ENCODE measurements around the gene GALNT10. TPM values are rescaled to one million over a fixed set of nuclear protein-coding genes. Genes with fewer than 3 reads are reported as not detected.

Gene GALNT10
- total RNA-seq, 1 donor from 2014 or later, result 50.7 TPM

DNA sequence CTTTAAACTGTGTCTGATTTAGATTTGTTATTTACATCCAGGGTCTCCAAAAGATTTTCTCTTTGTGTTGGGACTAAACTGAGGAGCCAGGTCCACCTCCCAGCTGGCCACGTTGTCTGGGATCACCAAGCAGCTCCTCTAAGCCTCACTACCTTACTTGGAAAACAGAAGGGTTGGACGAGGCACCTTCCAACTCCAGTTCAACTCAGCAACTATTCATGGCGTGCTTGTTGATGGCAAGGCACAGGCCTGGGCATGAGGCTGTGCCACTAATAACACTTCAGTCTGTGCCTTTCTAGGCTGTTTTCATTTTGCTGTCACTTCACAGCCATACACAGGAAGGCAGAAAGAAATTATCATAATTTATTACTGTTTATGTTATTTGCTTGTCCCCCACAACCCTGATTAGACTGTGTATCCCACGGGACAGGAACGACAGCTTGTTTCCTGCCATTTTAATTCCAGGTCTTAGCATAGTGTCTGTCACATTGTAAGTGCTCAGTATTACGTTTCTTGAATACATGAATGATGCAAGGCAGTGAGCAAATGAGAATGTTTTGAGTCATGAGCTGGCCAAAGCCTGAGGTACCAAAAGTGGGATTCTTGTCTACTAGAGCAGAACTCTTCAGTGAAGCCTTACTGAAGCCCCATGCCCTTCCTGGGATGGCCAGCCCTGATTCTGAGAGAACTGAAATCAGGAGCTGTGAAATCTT, 125.8 kb downstream of the GALNT10 start:
- Mint-ChIP-seq H3K27me3 (no peaks in the 10 kb centered on the region), H3K27ac (no peak overlapping the region), H3K9me3 (no peaks in the 10 kb centered on the region), H3K4me3 (no peak overlapping the region), H3K36me3 (ENCODE audit: low read depth) (peaks cover 11% of the 10 kb centered on the region), H3K4me1 (peaks cover 22% of the 10 kb centered on the region)
- intact Hi-C loops (cut with micrococcal nuclease), result no loop called here
- DNase-seq, result no peak

DNA sequence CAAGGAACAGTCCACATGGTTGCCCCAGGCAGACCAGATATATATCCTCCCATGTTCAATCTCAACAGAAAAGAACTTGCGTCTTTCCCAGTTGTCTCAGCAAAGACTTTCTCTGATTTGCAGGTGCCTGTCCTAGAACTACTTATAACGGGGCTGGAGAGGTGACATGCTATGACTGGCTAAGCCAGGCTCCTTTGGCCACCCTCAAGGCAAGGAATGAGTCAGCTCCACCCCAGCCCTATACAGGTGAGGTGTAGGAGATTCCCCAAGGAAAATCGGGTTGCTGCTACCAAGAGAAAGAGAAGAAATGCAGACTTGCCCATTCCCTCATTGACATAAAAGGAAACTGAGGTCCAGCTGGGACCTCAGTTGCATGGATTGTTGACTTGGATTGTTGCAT, 127.4 kb downstream of the GALNT10 start:
- Mint-ChIP-seq H3K4me3 (no peak overlapping the region), H3K27ac (no peak overlapping the region), H3K4me1 (peaks cover 18% of the 10 kb centered on the region), H3K36me3 (ENCODE audit: low read depth) (peaks cover 15% of the 10 kb centered on the region), H3K9me3 (no peaks in the 10 kb centered on the region), H3K27me3 (no peaks in the 10 kb centered on the region)
- intact Hi-C loops (cut with micrococcal nuclease), result no loop called here
- no peak for DNase-seq

GRCh38 chr5:154318691-154319090, 128.2 kb downstream of the GALNT10 start:
- Mint-ChIP-seq H3K27ac (no peak overlapping the region), H3K36me3 (ENCODE audit: low read depth) (peaks cover 15% of the 10 kb centered on the region), H3K4me3 (no peak overlapping the region), H3K27me3 (no peaks in the 10 kb centered on the region), H3K4me1 (peaks cover 16% of the 10 kb centered on the region), H3K9me3 (no peaks in the 10 kb centered on the region)
- intact Hi-C loops (cut with micrococcal nuclease), result no loop called here
- DNase-seq, result no peak

- Mint-ChIP-seq H3K36me3 (ENCODE audit: low read depth) (peaks cover 15% of the 10 kb centered on the region), H3K9me3 (no peaks in the 10 kb centered on the region), H3K27ac (no peak overlapping the region), H3K27me3 (no peaks in the 10 kb centered on the region), H3K4me1 (peaks cover 16% of the 10 kb centered on the region), H3K4me3 (no peak overlapping the region)
- no peak for DNase-seq
- intact Hi-C loops (cut with micrococcal nuclease), result no loop called here
Measured at GRCh38 chr5:154319736-154320135, 129.2 kb downstream of the GALNT10 start.

DNA sequence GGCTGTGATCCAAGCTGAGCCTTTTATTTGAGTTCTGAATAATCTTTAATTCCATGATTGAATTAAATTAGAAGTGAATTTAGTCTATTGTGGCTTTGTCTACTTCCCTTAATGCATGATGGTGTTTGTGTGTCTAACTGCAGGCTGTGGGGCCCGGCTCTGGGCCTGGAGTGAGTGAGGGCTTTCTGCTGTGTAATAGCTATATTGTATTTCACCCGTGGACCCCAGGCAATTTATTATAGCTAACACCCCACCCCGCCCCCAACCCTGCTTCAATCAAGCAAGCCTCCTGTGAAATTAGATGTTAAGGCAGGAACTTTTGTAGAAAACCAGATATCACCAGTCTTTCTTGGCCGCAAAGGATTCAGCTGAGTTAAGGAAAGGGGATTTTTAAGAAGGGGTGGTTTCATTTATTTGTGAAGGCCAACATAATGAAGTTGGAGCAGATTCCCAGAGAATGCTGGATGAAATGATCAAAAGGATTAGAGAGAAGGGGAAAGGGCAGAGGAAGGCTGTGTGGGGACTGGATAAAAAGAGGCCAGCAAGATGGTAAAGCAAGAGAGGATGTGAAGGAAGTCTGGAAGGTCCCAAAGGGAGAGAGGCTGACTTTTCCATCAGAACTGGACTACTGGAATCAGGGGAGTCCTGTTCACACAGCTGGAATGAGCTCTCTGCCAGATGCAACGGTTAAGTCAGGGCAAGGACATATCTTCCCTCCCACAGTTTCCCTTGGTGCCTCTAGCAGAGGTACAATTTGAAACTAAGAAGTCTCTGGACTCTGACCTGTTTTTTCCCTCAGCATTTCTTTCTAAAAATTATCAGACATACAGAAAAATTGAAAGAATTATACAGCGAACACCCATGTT, 129.9 kb downstream of the GALNT10 start:
- intact Hi-C loops (cut with micrococcal nuclease), result no loop called here
- H3K4me1 Mint-ChIP-seq, result peaks cover 16% of the 10 kb centered on the region

GRCh38 chr5:154321546-154321945, 131.0 kb downstream of the GALNT10 start:
- H3K4me3 Mint-ChIP-seq, result no peak overlapping the region
- peaks cover 9% of the 10 kb centered on the region for H3K36me3 Mint-ChIP-seq (ENCODE audit: low read depth)
- no peak for DNase-seq
- no peaks in the 10 kb centered on the region for H3K9me3 Mint-ChIP-seq
- no peak overlapping the region for H3K27ac Mint-ChIP-seq
- peaks cover 19% of the 10 kb centered on the region for H3K4me1 Mint-ChIP-seq
- no peaks in the 10 kb centered on the region for H3K27me3 Mint-ChIP-seq
- intact Hi-C loops (cut with micrococcal nuclease), result no loop called here

More for the DNA sequence above, 129.9 kb downstream of the GALNT10 start:
- Mint-ChIP-seq H3K36me3 (ENCODE audit: low read depth) (peaks cover 13% of the 10 kb centered on the region), H3K27me3 (no peaks in the 10 kb centered on the region), H3K9me3 (no peaks in the 10 kb centered on the region), H3K27ac (no peak overlapping the region), H3K4me3 (no peak overlapping the region)
- no peak for DNase-seq

DNA sequence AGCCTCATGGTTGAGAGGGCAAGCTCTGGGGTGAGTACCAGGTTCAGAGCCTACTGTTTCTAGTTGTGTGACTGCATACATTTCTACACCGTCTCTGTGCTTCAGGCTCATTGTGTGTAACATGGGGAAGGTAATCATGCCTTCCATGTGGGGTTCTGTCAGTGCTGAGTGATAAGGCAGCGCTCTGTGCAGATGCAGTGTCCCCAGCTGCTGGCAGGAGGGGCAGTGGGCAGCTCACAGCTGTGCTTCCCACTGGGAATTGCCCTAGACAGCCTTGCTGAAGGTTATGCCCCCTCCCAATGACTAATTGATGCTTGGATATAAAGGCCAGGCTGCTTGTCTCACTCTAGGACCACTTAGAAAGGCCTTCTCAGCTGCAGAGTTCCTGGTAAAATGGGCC, 133.5 kb downstream of the GALNT10 start:
- Mint-ChIP-seq H3K36me3 (ENCODE audit: low read depth) (peaks cover 7% of the 10 kb centered on the region), H3K4me3 (no peak overlapping the region), H3K27me3 (no peaks in the 10 kb centered on the region), H3K4me1 (peaks cover 14% of the 10 kb centered on the region), H3K9me3 (no peaks in the 10 kb centered on the region), H3K27ac (no peak overlapping the region)
- intact Hi-C loops (cut with micrococcal nuclease), result no loop called here
- DNase-seq, result no peak

GRCh38 chr5:154325566-154325965, 135.0 kb downstream of the GALNT10 start:
- peaks cover 12% of the 10 kb centered on the region for H3K36me3 Mint-ChIP-seq (ENCODE audit: low read depth)
- intact Hi-C loops (cut with micrococcal nuclease), result no loop called here
- no peaks in the 10 kb centered on the region for H3K9me3 Mint-ChIP-seq
- DNase-seq, result no peak
- no peaks in the 10 kb centered on the region for H3K27me3 Mint-ChIP-seq
- no peak overlapping the region for H3K27ac Mint-ChIP-seq
- peaks cover 8% of the 10 kb centered on the region for H3K4me1 Mint-ChIP-seq
- H3K4me3 Mint-ChIP-seq, result no peak overlapping the region

DNA sequence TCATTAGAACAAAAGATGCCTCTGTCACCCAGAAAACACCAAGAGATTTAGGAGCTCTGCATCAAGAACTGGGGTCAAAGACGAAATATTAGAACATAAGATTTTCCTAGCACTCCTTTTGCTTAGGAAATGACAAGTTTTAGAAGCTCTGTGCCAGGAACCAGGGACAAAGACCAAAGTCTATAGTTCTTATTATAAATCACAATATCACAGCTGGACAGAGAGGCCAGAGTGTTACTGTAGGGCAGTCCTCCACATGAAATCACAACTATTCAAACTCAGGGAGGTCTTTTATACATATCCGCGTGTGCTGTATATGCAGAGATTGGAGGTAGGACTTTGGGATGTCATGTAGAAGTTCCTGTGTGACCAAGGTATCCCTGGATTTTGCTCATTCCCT, 138.5 kb downstream of the GALNT10 start:
- Mint-ChIP-seq H3K36me3 (ENCODE audit: low read depth) (peaks cover 22% of the 10 kb centered on the region), H3K9me3 (no peaks in the 10 kb centered on the region), H3K27ac (no peak overlapping the region), H3K4me3 (no peak overlapping the region), H3K4me1 (peaks cover 3% of the 10 kb centered on the region), H3K27me3 (no peaks in the 10 kb centered on the region)
- intact Hi-C loops (cut with micrococcal nuclease), result no loop called here
- no peak for DNase-seq

DNA sequence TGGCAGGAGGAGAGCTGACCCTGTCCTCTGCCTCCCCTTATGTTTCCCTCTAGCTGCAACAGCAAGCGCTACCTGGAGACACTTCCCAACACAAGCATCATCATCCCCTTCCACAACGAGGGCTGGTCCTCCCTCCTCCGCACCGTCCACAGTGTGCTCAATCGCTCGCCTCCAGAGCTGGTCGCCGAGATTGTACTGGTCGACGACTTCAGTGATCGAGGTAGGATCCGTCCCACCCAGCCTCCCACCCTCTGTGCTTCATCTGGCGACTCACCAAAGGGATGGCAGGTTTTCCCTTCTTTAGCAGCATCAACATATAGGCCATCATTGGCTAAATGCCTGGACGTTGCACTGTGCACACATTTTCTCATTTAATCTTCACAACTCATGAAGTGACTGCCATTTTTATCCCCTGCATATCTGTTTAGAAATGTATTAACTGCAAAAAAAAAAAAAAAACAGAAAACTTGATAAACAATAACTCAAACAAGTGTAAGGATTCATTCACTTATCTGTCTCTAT, 139.0 kb downstream of the GALNT10 start:
- H3K4me1 Mint-ChIP-seq, result peaks cover 3% of the 10 kb centered on the region
- no peaks in the 10 kb centered on the region for H3K27me3 Mint-ChIP-seq
- no peaks in the 10 kb centered on the region for H3K9me3 Mint-ChIP-seq
- intact Hi-C loops (cut with micrococcal nuclease), result no loop called here
- no peak for DNase-seq
- H3K27ac Mint-ChIP-seq, result no peak overlapping the region
- H3K36me3 Mint-ChIP-seq (ENCODE audit: low read depth), result peaks cover 26% of the 10 kb centered on the region
- H3K4me3 Mint-ChIP-seq, result no peak overlapping the region

DNA sequence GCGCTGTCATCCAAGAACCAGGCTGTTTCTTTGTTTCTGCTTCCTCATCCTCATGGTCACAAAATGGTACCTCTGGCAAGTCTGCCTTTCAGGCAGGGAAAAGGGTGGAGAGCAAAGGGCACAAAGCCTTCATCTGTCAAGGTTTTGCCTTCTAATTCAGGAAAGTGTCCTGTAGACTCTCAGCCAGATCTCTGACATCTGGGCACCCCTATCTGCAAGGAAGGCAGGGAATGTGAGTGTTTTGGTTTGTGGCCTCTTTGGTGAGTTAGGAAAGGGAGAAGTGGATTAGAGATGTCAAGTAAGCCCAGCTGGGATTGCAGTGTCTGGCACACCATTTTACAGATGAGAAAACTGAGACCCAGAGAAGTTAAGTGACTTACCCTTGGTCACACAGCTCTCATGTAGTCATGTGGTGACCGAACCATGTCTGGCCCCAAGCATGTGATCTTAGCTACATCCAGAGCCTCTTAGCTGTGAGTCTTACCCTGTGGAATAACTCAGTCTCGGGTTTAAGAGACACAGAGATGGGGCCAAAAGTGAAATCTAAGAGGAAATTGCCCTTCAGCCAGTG, 139.6 kb downstream of the GALNT10 start:
- Mint-ChIP-seq H3K9me3 (no peaks in the 10 kb centered on the region), H3K27ac (no peak overlapping the region), H3K27me3 (no peaks in the 10 kb centered on the region), H3K4me3 (no peak overlapping the region), H3K4me1 (peaks cover 3% of the 10 kb centered on the region), H3K36me3 (ENCODE audit: low read depth) (peaks cover 32% of the 10 kb centered on the region)
- intact Hi-C loops (cut with micrococcal nuclease), result no loop called here
- no peak for DNase-seq

DNA sequence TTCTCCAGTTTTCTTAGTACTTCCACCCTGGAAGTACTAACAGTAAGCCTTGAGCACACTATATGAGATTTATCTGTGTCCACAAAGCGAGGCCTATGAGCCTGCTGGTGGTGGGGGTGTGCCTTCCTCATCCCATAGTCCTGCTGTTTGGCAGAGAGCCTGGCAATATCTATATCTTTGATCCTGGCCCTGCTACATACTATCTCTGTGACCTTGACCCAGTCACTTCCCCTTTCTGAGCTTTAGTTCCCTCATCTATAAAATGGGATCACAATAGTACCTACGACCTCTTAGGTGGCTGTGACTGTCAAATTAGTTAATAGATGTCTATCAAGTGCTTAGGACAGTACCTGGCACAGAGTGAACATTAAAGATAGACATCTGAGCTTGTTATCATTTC, 140.7 kb downstream of the GALNT10 start:
- Mint-ChIP-seq H3K27me3 (no peaks in the 10 kb centered on the region), H3K36me3 (ENCODE audit: low read depth) (peaks cover 39% of the 10 kb centered on the region), H3K9me3 (no peaks in the 10 kb centered on the region), H3K4me1 (no peaks in the 10 kb centered on the region), H3K27ac (no peak overlapping the region), H3K4me3 (no peak overlapping the region)
- intact Hi-C loops (cut with micrococcal nuclease), result no loop called here
- DNase-seq, result no peak

DNA sequence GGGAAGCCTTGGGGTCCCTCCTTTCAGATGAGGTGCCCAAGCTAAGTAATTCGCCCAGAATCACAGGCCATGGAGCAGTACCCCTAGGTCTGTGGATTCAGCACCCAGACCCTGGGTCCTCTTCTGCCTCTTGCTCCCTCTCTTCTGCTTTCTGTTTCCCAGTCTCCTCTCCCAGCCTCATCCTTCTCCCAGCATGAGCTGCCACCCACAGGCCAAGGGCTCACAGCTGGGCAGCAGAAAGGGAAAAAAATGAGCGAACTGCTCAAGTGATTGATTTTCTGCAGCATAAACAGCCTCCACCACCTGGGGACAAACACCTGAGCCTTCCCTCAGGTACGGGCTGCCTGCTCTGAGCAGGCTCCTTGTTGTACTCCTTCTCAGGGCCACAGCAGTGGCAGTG, 141.4 kb downstream of the GALNT10 start:
- Mint-ChIP-seq H3K27ac (no peak overlapping the region), H3K9me3 (no peaks in the 10 kb centered on the region), H3K27me3 (no peaks in the 10 kb centered on the region), H3K36me3 (ENCODE audit: low read depth) (peaks cover 40% of the 10 kb centered on the region), H3K4me1 (no peaks in the 10 kb centered on the region), H3K4me3 (no peak overlapping the region)
- DNase-seq, result no peak
- intact Hi-C loops (cut with micrococcal nuclease), result no loop called here

DNA sequence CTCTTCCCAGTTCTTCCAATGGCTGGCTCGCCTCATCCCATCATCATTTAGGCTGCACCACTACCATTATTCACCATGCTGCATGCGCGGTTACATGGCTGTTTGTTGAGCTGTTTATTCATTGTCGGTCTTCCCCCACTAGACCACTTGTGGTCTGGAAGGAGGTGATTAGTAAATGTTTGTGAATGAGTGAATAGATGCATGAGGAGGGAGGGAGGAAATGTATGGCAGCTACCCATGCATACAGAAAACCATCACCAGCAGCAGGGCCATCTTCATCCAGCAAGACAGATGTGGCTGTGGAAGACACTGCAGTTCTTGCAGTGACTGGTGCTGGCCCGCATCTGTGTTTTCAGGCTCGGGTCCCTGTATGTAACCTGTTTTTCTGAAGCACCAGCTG, 141.9 kb downstream of the GALNT10 start:
- H3K27ac Mint-ChIP-seq, result no peak overlapping the region
- H3K4me3 Mint-ChIP-seq, result no peak overlapping the region
- H3K27me3 Mint-ChIP-seq, result no peaks in the 10 kb centered on the region
- H3K4me1 Mint-ChIP-seq, result no peaks in the 10 kb centered on the region
- H3K36me3 Mint-ChIP-seq (ENCODE audit: low read depth), result peaks cover 43% of the 10 kb centered on the region
- DNase-seq, result no peak
- no peaks in the 10 kb centered on the region for H3K9me3 Mint-ChIP-seq
- intact Hi-C loops (cut with micrococcal nuclease), result no loop called here
